Peyer's patch (tissue), 4 donors: ENCODE data around the gene KRTAP19-5.

Experiments
- POLR2A ChIP-seq, 2 donors: fragments of 450-650 bp; IDR thresholded peaks; one replicate each; pipeline ENCODE4 v1.5.1; 2017; ENCODE audit warnings: antibody characterized with exemption in 2 of 2, mild to moderate bottlenecking in 2 of 2, moderate library complexity in 2 of 2
- TF ChIP-seq, protein P1 (sequence below), 6 experiments: fragments of 450-650 bp in 4 of 6; fragments of 200-600 bp in 2 of 6; sonication (generic) in 1 of 6; IDR thresholded peaks; one replicate each; pipeline ENCODE4 v1.5.1; 2017 to 2019; ENCODE audit warnings: antibody characterized with exemption in 6 of 6, mild to moderate bottlenecking in 3 of 6, moderate library complexity in 1 of 6

GRCh38 chr21:30541764-30542163 is 39.8 kb upstream of the KRTAP19-5 start, which contains the start of gene KRTAP19-6:
- no peak for TF ChIP-seq POLR2A (IDR thresholded peaks at IDR 0.05)
- TF ChIP-seq, protein P1, sequence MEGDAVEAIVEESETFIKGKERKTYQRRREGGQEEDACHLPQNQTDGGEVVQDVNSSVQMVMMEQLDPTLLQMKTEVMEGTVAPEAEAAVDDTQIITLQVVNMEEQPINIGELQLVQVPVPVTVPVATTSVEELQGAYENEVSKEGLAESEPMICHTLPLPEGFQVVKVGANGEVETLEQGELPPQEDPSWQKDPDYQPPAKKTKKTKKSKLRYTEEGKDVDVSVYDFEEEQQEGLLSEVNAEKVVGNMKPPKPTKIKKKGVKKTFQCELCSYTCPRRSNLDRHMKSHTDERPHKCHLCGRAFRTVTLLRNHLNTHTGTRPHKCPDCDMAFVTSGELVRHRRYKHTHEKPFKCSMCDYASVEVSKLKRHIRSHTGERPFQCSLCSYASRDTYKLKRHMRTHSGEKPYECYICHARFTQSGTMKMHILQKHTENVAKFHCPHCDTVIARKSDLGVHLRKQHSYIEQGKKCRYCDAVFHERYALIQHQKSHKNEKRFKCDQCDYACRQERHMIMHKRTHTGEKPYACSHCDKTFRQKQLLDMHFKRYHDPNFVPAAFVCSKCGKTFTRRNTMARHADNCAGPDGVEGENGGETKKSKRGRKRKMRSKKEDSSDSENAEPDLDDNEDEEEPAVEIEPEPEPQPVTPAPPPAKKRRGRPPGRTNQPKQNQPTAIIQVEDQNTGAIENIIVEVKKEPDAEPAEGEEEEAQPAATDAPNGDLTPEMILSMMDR (IDR thresholded peaks at IDR 0.05): no peak
